NCI-H2029 (cell line): ENCODE measurements around the gene VPS16.
"Not testable (repeated sequence)": the region's sequence is repeated elsewhere in the genome, so short reads cannot be mapped to it uniquely, and the experiment has no call there.

ENCODE experiments used
- DNase-seq: peaks from one replicate; lab custom pipeline; 2025; lab: John Stamatoyannopoulos, UW

VPS16 gene

GRCh38 chr20:2807019-2807418 lies 33.5 kb upstream of the VPS16 start:
- DNase-seq, result no peak

- DNase-seq, result not testable (repeated sequence)
Observed at GRCh38 chr20:2807929-2808328, 32.6 kb upstream of the VPS16 start.

GRCh38 chr20:2809690-2810089 lies 30.9 kb upstream of the VPS16 start:
- no peak for DNase-seq

GRCh38 chr20:2812189-2812588 lies 28.4 kb upstream of the VPS16 start:
- DNase-seq, result no peak

GRCh38 chr20:2814076-2814475 lies 26.5 kb upstream of the VPS16 start:
- no peak for DNase-seq

GRCh38 chr20:2814587-2815051 lies 25.9 kb upstream of the VPS16 start, which contains the start of gene C20orf141:
TSS of gene C20orf141 (plus strand) at chr20:2814987. CDS start at chr20:2815185, 198 bp downstream.
- DNase-seq, result no peak

GRCh38 chr20:2815242-2815900 lies 25.2 kb upstream of the VPS16 start:
- no peak for DNase-seq

GRCh38 chr20:2816030-2816582 lies 24.4 kb upstream of the VPS16 start, which contains the start of gene TMEM239:
TSS of gene TMEM239 (plus strand) at chr20:2816364. CDS start at chr20:2816555, 191 bp downstream.
- DNase-seq, result no peak

- no peak for DNase-seq
Observed at GRCh38 chr20:2816583-2817340, 23.8 kb upstream of the VPS16 start.

- DNase-seq, result no peak
Observed at GRCh38 chr20:2817341-2817726, 23.2 kb upstream of the VPS16 start.

- no peak for DNase-seq
Observed at GRCh38 chr20:2817891-2818595, 22.5 kb upstream of the VPS16 start.

- no peak for DNase-seq
Observed at GRCh38 chr20:2820084-2820895, 20.3 kb upstream of the VPS16 start.

- no peak for DNase-seq
Observed at GRCh38 chr20:2820896-2821869, 19.4 kb upstream of the VPS16 start.

GRCh38 chr20:2822073-2822472 lies 18.5 kb upstream of the VPS16 start:
- DNase-seq, result no peak

GRCh38 chr20:2825761-2826160 lies 14.8 kb upstream of the VPS16 start:
- no peak for DNase-seq

- DNase-seq, result no peak
Observed at GRCh38 chr20:2826655-2827054, 13.9 kb upstream of the VPS16 start.

GRCh38 chr20:2829376-2829775 lies 11.2 kb upstream of the VPS16 start:
- DNase-seq, result no peak

- not testable (repeated sequence) for DNase-seq
Observed at GRCh38 chr20:2831206-2831605, 9.3 kb upstream of the VPS16 start.

GRCh38 chr20:2833761-2834160 lies 6.8 kb upstream of the VPS16 start:
- no peak for DNase-seq

- no peak for DNase-seq
Observed at GRCh38 chr20:2834401-2835110, 6.0 kb upstream of the VPS16 start.
